BE2C (cell line): ENCODE results near the gene CERS4.
"Not testable (repeated sequence)": the region's sequence is repeated elsewhere in the genome, so short reads cannot be mapped to it uniquely, and the experiment has no call there.

Experiments
- DNase-seq: peaks from one replicate; pipeline ENCODE4 v3.0.0-alpha.2; 2020
- H3K27me3 ChIP-seq: fragments of 250-450 bp; sonication (Bioruptor Pico); 2 replicates; pipeline ENCODE4 v1.5.1; 2020; ENCODE audit warnings: mild to moderate bottlenecking
- H3K36me3 ChIP-seq: fragments of 250-450 bp; sonication (Bioruptor Pico); 2 replicates; pipeline ENCODE4 v1.5.1; 2020; ENCODE audit warnings: mild to moderate bottlenecking
- H3K4me1 ChIP-seq: fragments of 250-450 bp; sonication (Bioruptor Pico); 2 replicates; pipeline ENCODE4 v1.5.1; 2020
- H3K4me3 ChIP-seq: 2 replicates; pipeline ENCODE4 v1.5.1; 2011; ENCODE audit warnings: low read depth, low read length
- H3K9me3 ChIP-seq: fragments of 250-450 bp; sonication (Bioruptor Pico); 2 replicates; pipeline ENCODE4 v1.5.1; 2020
- TF ChIP-seq, protein P1 (sequence below): IDR thresholded peaks from 2 replicates; pipeline ENCODE4 v1.5.1; 2012; ENCODE audit warnings: mild to moderate bottlenecking, low read depth, low read length

Gene CERS4

DNA sequence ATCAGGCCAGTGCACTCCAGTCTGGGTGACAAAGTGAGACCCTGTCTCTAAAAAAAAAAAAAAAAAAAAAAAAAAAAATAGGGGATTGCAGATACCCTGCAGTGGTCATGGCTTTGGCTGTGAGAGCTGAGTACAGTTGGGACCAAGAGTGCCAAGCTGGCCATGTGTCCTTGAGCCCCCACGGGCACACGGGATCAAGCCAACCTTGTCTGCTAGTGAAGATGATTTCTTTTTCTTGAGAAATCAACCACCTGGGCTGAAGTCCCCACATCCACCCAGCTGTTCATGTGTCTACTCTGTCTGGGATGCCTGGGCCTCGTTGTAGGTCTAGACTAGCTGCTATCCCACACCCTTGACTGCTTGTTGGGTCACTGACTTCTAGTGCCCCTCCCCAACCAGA, 34.0 kb downstream of the CERS4 start:
- Histone ChIP-seq H3K27me3 (no peaks in the 10 kb centered on the region), H3K36me3 (no peaks in the 10 kb centered on the region), H3K4me1 (peaks cover 5% of the 10 kb centered on the region; the same call in 1 of the 2 replicates), H3K4me3 (no peak overlapping the region), H3K9me3 (no peaks in the 10 kb centered on the region; the same call in 1 of the 2 replicates)
- no peak for DNase-seq
- TF ChIP-seq, protein P1, sequence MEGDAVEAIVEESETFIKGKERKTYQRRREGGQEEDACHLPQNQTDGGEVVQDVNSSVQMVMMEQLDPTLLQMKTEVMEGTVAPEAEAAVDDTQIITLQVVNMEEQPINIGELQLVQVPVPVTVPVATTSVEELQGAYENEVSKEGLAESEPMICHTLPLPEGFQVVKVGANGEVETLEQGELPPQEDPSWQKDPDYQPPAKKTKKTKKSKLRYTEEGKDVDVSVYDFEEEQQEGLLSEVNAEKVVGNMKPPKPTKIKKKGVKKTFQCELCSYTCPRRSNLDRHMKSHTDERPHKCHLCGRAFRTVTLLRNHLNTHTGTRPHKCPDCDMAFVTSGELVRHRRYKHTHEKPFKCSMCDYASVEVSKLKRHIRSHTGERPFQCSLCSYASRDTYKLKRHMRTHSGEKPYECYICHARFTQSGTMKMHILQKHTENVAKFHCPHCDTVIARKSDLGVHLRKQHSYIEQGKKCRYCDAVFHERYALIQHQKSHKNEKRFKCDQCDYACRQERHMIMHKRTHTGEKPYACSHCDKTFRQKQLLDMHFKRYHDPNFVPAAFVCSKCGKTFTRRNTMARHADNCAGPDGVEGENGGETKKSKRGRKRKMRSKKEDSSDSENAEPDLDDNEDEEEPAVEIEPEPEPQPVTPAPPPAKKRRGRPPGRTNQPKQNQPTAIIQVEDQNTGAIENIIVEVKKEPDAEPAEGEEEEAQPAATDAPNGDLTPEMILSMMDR, result no peak

GRCh38 chr19:8244442-8244841, 35.3 kb downstream of the CERS4 start:
- Histone ChIP-seq H3K4me3 (no peak overlapping the region), H3K4me1 (peaks cover 5% of the 10 kb centered on the region; the same call in 1 of the 2 replicates), H3K27me3 (no peaks in the 10 kb centered on the region), H3K36me3 (no peaks in the 10 kb centered on the region), H3K9me3 (no peaks in the 10 kb centered on the region; the same call in 1 of the 2 replicates)
- TF ChIP-seq, protein P1, result no peak
- DNase-seq, result no peak

DNA sequence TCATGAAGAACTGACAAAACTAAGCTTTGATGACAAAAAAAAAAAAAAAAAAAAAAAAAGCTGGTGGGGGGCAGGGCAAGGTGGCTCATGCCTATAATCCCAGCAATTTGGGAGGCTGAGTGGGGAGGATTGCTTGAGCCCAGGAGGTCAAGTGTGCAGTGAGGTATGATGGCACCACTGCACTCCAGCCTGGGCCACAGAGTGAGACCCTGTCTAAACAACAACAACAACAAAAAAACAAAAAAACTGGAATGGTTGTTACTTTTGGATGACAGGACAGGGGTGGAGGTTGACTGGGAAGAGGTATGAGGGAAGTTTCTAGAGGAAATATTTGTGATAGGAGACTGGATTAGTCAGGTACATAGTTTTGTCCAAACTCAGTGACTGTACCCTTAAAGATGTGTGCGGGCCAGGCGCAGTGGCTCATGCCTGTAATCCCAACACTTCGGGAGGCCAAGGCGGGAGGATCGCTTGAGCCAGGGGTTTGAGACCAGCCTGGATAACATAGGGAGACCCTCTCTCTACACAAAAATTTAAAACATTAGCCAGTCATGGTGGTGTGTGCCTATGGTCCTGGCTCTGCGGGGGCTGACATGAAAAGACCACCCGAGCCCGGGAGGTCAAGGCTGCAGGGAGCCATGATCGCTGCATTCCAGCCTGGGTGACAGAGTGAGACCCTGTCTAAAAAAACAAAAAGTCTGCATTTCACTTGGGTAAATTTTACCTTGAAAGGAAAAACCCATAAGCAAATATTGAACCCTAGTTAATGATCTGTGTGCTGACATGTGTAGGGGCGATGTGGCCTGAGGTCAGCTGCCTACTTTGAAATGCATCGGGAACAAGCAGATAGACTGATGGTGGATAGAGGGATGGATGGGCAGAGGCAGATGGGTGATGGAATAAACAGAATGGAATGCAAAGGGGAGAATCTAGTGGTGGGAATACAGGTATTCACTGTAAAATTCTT, 37.0 kb downstream of the CERS4 start:
- TF ChIP-seq, protein P1, result no peak
- H3K4me1 ChIP-seq, result no peaks in the 10 kb centered on the region
- no peak overlapping the region for H3K4me3 ChIP-seq
- H3K27me3 ChIP-seq, result no peaks in the 10 kb centered on the region
- no peak for DNase-seq
- no peaks in the 10 kb centered on the region for H3K36me3 ChIP-seq
- no peaks in the 10 kb centered on the region; the same call in 1 of the 2 replicates for H3K9me3 ChIP-seq

- not testable (repeated sequence) for H3K27me3 ChIP-seq, H3K4me1 ChIP-seq, H3K36me3 ChIP-seq, H3K9me3 ChIP-seq, DNase-seq, H3K4me3 ChIP-seq
Measured at GRCh38 chr19:8247129-8247890, 38.1 kb downstream of the CERS4 start.

- H3K4me1 ChIP-seq, result no peaks in the 10 kb centered on the region
- TF ChIP-seq, protein P1, result no peak
- no peaks in the 10 kb centered on the region for H3K27me3 ChIP-seq
- H3K9me3 ChIP-seq, result no peaks in the 10 kb centered on the region
- no peaks in the 10 kb centered on the region for H3K36me3 ChIP-seq
- DNase-seq, result no peak
- no peak overlapping the region for H3K4me3 ChIP-seq
Measured at GRCh38 chr19:8248348-8249328, 39.5 kb downstream of the CERS4 start.

DNA sequence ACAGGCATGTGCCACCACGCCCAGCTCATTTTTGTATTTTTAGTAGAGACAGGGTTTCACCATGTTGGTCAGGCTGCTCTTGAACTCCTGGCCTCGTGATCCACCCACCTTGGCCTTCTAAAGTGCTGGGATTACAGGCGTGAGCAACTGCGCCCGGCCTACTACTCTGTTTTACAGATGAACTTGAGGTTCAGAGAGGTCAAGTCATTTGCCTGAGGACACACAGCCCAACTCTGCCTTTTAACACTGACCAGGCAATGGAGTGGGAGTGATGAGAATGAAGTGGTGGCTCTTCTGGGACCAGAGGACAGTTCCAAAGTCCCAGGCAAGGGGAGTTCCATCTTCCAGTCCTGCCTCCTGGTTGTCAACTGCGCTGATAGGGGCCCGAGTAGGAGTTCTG, 41.4 kb downstream of the CERS4 start:
- Histone ChIP-seq H3K27me3 (no peaks in the 10 kb centered on the region), H3K4me3 (no peak overlapping the region), H3K36me3 (no peaks in the 10 kb centered on the region), H3K4me1 (no peaks in the 10 kb centered on the region), H3K9me3 (no peaks in the 10 kb centered on the region)
- TF ChIP-seq, protein P1, result no peak
- DNase-seq, result no peak
